ENCODE measurements around the gene FAN1. TPM values are rescaled to one million over a fixed set of nuclear protein-coding genes. Genes with fewer than 3 reads are reported as not detected.

FAN1 gene
- polyA plus RNA-seq, 1 experiment, result 11.8 TPM

DNA sequence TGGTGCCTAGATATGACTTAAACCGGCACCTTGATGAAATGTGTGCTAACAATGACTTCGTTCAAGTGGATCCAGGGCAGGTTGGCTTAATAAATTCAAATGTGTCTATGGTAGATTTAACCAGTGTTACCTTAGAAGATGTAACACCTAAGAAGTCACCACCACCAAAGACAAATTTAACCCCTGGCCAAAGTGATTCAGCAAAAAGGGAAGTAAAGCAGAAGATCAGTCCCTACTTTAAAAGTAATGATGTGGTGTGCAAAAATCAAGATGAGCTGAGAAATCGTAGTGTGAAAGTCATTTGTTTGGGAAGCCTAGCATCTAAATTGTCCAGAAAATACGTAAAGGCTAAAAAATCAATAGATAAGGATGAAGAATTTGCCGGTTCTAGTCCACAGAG, 1.1 kb downstream of the FAN1 start:
- no peak for DNase-seq (ENCODE audit: low read depth, low spot score)
- H3K27ac ChIP-seq (ENCODE audit: low read depth, low read length), result no peak overlapping the region
- TF ChIP-seq, protein P1, sequence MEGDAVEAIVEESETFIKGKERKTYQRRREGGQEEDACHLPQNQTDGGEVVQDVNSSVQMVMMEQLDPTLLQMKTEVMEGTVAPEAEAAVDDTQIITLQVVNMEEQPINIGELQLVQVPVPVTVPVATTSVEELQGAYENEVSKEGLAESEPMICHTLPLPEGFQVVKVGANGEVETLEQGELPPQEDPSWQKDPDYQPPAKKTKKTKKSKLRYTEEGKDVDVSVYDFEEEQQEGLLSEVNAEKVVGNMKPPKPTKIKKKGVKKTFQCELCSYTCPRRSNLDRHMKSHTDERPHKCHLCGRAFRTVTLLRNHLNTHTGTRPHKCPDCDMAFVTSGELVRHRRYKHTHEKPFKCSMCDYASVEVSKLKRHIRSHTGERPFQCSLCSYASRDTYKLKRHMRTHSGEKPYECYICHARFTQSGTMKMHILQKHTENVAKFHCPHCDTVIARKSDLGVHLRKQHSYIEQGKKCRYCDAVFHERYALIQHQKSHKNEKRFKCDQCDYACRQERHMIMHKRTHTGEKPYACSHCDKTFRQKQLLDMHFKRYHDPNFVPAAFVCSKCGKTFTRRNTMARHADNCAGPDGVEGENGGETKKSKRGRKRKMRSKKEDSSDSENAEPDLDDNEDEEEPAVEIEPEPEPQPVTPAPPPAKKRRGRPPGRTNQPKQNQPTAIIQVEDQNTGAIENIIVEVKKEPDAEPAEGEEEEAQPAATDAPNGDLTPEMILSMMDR (IDR thresholded peaks at IDR 0.05; ENCODE audit: low read depth, low read length), result no peak
- POLR2A ChIA-PET, result no interaction called here
- CTCF ChIA-PET, result interaction anchor here (2.4 kb wide), 1 partner anchor 225 kb away, joined by 6 read pairs; no protein-coding TSS in a partner anchor
- H3K9me3 ChIP-seq (ENCODE audit: control insufficient read depth, insufficient read depth, low read length), result no peaks in the 10 kb centered on the region
- peak overlapping the region; percentile 88; the same call in 1 of the 2 replicates for H3K4me3 ChIP-seq (ENCODE audit: low read depth, low read length)
- peaks cover 2% of the 10 kb centered on the region for H3K27me3 ChIP-seq (ENCODE audit: control insufficient read depth, insufficient read depth, low read length)

DNA sequence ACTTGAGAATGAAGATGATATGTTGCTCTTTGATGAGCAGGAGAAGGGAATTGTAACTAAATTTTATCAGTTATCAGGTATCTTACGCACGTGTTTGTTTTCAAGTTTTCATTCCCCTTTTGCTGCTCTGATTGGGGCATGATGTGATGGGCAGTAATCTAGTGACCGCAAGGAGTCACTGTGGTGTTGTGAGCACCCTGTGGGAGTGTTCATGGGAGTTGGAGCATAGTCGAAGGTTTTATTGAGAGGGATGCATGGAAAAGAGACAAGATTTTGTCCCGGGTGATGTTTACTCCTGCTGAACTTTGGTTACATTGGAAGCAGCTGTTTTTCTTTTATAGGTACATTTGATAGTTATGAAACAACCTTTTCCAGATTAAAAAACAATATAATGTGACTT, 2.1 kb downstream of the FAN1 start:
- Histone ChIP-seq H3K27me3 (ENCODE audit: control insufficient read depth, insufficient read depth, low read length) (peaks cover 2% of the 10 kb centered on the region), H3K27ac (ENCODE audit: low read depth, low read length) (no peak overlapping the region), H3K9me3 (ENCODE audit: control insufficient read depth, insufficient read depth, low read length) (no peaks in the 10 kb centered on the region), H3K4me3 (ENCODE audit: low read depth, low read length) (no peak overlapping the region)
- TF ChIP-seq, protein P1 (IDR thresholded peaks at IDR 0.05; ENCODE audit: low read depth, low read length), result peak; percentile 34
- ChIA-PET CTCF (interaction anchor here (0.6 to 2.4 kb wide), 2 partner anchors 216 to 224 kb away, joined by 3 to 6 read pairs; no protein-coding TSS in a partner anchor), POLR2A (no interaction called here)
- DNase-seq (ENCODE audit: low read depth, low spot score), result no peak

DNA sequence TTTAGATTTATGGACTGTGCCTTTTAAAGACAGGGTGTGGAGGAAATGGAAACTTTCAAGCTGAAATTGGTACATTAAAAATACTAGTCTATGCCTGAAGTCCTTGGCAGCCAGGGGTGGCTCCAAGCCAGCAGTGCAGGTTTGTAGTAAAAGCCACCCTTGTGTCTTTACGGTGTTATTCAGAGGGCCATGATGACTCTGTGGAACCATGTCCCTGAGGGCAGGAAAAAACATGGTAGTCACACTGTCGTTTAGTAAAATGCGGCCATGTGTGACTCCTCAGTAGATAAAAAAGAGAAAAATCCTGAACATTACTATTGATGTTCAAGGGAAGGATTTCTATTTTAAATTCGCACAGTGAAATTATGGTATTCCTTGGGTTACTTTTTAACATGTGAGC, 2.7 kb downstream of the FAN1 start:
- TF ChIP-seq, protein P1 (IDR thresholded peaks at IDR 0.05; ENCODE audit: low read depth, low read length), result no peak
- no peak overlapping the region for H3K27ac ChIP-seq (ENCODE audit: low read depth, low read length)
- H3K27me3 ChIP-seq (ENCODE audit: control insufficient read depth, insufficient read depth, low read length), result peaks cover 2% of the 10 kb centered on the region
- H3K9me3 ChIP-seq (ENCODE audit: control insufficient read depth, insufficient read depth, low read length), result no peaks in the 10 kb centered on the region
- DNase-seq (ENCODE audit: low read depth, low spot score), result no peak
- CTCF ChIA-PET, result interaction anchor here (0.6 to 2.4 kb wide), 2 partner anchors 216 to 223 kb away, joined by 3 to 6 read pairs; no protein-coding TSS in a partner anchor
- H3K4me3 ChIP-seq (ENCODE audit: low read depth, low read length), result no peak overlapping the region
- POLR2A ChIA-PET, result no interaction called here

DNA sequence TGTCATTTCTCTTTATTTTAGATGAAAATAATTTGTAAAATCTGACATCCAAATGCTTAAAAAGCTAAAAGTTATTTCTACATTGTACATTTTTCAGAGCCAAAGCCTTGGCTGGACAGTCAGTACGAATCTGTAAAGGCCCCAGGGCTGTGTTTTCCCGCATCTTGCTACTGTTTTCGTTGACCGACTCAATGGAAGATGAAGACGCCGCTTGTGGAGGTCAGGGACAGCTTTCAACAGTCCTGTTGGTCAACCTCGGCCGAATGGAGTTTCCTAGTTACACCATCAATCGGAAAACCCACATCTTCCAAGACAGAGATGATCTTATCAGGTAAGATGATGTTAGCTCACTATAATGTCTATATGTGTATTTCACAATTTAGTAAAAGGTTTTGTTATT, 10.0 kb downstream of the FAN1 start:
- H3K4me3 ChIP-seq (ENCODE audit: low read depth, low read length), result no peak overlapping the region
- POLR2A ChIA-PET, result no interaction called here
- DNase-seq (ENCODE audit: low read depth, low spot score), result no peak
- no peak overlapping the region for H3K27ac ChIP-seq (ENCODE audit: low read depth, low read length)
- CTCF ChIA-PET, result interaction anchor here (0.6 kb wide), 1 partner anchor 391 kb away, joined by 3 read pairs; no protein-coding TSS in a partner anchor
- H3K27me3 ChIP-seq (ENCODE audit: control insufficient read depth, insufficient read depth, low read length), result no peaks in the 10 kb centered on the region
- TF ChIP-seq, protein P1 (IDR thresholded peaks at IDR 0.05; ENCODE audit: low read depth, low read length), result no peak
- no peaks in the 10 kb centered on the region for H3K9me3 ChIP-seq (ENCODE audit: control insufficient read depth, insufficient read depth, low read length)

DNA sequence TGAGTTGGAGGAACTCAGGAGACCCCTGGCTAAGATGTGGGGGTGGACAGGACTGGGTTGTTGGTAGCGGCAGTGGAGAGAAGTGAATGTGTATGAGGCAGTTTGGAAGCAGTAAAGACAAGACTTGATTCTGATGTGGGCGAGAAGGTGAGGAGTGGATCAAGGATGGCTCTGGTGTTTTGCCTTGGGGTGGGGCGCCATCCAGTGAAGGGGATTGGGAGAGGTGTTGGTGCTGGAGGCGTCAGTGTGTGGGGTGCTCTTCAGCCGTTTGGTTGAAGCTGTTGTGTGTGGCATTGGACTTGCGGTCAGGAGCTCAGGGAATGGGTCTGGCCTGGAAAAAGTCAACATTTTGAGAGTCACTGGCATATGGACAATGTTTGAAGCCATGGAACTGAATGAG, 13.3 kb downstream of the FAN1 start:
- H3K4me3 ChIP-seq (ENCODE audit: low read depth, low read length), result no peak overlapping the region
- ChIA-PET POLR2A (no interaction called here), CTCF (interaction anchor here (0.6 to 0.7 kb wide), 2 partner anchors 28 to 212 kb away, joined by 3 to 6 read pairs; no protein-coding TSS in a partner anchor)
- H3K27me3 ChIP-seq (ENCODE audit: control insufficient read depth, insufficient read depth, low read length), result no peaks in the 10 kb centered on the region
- no peaks in the 10 kb centered on the region for H3K9me3 ChIP-seq (ENCODE audit: control insufficient read depth, insufficient read depth, low read length)
- TF ChIP-seq, protein P1 (IDR thresholded peaks at IDR 0.05; ENCODE audit: low read depth, low read length), result no peak
- no peak overlapping the region for H3K27ac ChIP-seq (ENCODE audit: low read depth, low read length)
- DNase-seq (ENCODE audit: low read depth, low spot score), result no peak

Measured in AG04450 (cell line).